Tibial nerve (tissue), 4 donors: ENCODE results near the gene TBC1D23. TPM values are rescaled to one million over a fixed set of nuclear protein-coding genes. Genes with fewer than 3 reads are reported as not detected.
"Not testable (repeated sequence)": the region's sequence is repeated elsewhere in the genome, so short reads cannot be mapped to it uniquely, and the experiment has no call there.

Experiments
- DNase-seq, 2 donors: peaks; one replicate each; pipeline ENCODE4 v3.0.0-alpha.2; 2019; ENCODE audit warnings: low spot score in 2 of 2
- H3K27ac ChIP-seq, 4 donors: fragments of 200-600 bp; sonication (generic) in 3 of 4; one replicate each; pipeline ENCODE4 v1.5.1; 2017 to 2019; ENCODE audit warnings: mild to moderate bottlenecking in 1 of 4
- H3K27me3 ChIP-seq, 2 donors: fragments of 200-600 bp; sonication (generic) in 1 of 2; one replicate each; pipeline versions ENCODE4 v1.5.1 to v1.6.0; 2017 to 2019
- H3K36me3 ChIP-seq, 3 donors: fragments of 200-600 bp; sonication (generic); one replicate each; pipeline ENCODE4 v1.5.1; 2018 to 2019
- H3K4me1 ChIP-seq, 4 donors: fragments of 200-600 bp; sonication (generic) in 3 of 4; one replicate each; pipeline ENCODE4 v1.5.1; 2017 to 2019
- H3K4me3 ChIP-seq, 4 donors: fragments of 200-600 bp; sonication (generic) in 3 of 4; one replicate each; pipeline ENCODE4 v1.5.1; 2017 to 2019; ENCODE audit warnings: mild to moderate bottlenecking in 1 of 4, moderate library complexity in 1 of 4
- H3K9me3 ChIP-seq, 4 donors: fragments of 200-600 bp; sonication (generic) in 3 of 4; one replicate each; pipeline ENCODE4 v1.5.1; 2017 to 2019
- EP300 ChIP-seq, 2 donors: sonication (generic); formaldehyde crosslinking; IDR thresholded peaks; one replicate each; pipeline ENCODE4 v1.6.1; 2017; ENCODE audit warnings: antibody characterized with exemption in 2 of 2, mild to moderate bottlenecking in 1 of 2
- POLR2A ChIP-seq, 2 donors: fragments of 450-650 bp; IDR thresholded peaks; one replicate each; pipeline ENCODE4 v1.6.1; 2017; ENCODE audit warnings: antibody characterized with exemption in 2 of 2, mild to moderate bottlenecking in 2 of 2, moderate library complexity in 2 of 2
- WGBS, 2 donors: methylation state at CpG; one replicate each; pipeline ENCODE4 v1.1.5; 2018; 5-methylcytosine and 5-hydroxymethylcytosine counted together
- total RNA-seq, 4 donors: library from RNA; depleted of rRNA; stranded (reverse); fragments of >200 nt; gene quantifications; one replicate each; pipeline ENCODE4 v1.1.0, GENCODE V29; 2016
- TF ChIP-seq, protein P1 (sequence below), 5 experiments: fragments of 200-600 bp in 3 of 5; fragments of 450-650 bp in 2 of 5; sonication (generic) in 3 of 5; IDR thresholded peaks; one replicate each; pipeline ENCODE4 v1.5.1; 2016 to 2019; ENCODE audit warnings: antibody characterized with exemption in 5 of 5, mild to moderate bottlenecking in 3 of 5, moderate library complexity in 2 of 5

TBC1D23 gene
- total RNA-seq, 4 donors from 2014 or later: 21.6 to 32.2 (median 28.2) TPM

DNA sequence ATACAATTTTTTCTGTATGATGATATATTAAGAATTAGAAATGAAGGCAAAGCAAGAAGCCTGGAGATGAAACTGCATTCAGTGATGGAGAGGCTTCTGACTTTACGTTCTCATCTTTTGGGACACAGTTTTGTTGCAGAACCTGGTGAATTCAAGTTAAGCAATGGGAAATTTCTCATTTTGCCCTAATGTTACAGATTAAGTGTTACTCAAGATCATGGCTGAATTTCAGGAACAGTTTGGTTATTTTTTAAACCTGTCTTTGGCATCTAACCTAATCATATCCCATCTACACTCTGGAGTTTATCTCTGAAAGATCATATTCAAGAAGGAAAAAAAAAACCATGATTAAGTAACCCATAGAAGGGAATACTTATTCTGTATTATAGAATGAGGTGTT is 79.7 kb downstream of the TBC1D23 start:
- no peak for DNase-seq
- Histone ChIP-seq H3K9me3 (peaks cover 0 to 6% (median 0%) of the 10 kb centered on the region in 4 donors), H3K4me1 (peaks cover 0 to 7% (median 4%) of the 10 kb centered on the region in 4 donors), H3K27me3 (no peaks in the 10 kb centered on the region), H3K4me3 (no peak overlapping the region), H3K27ac (peak overlapping the region in 1 of 4 donors; percentile 24), H3K36me3 (peaks cover 0 to 75% (median 0%) of the 10 kb centered on the region in 3 donors)
- TF ChIP-seq POLR2A (IDR thresholded peaks at IDR 0.05) (no peak), EP300 (IDR thresholded peaks at IDR 0.05) (peak in 1 of 2 donors; percentile 16)
- whole genome bisulfite sequencing, 2 donors: 98 to 100% methylated on average over 1 of the region's 1 CpG

DNA sequence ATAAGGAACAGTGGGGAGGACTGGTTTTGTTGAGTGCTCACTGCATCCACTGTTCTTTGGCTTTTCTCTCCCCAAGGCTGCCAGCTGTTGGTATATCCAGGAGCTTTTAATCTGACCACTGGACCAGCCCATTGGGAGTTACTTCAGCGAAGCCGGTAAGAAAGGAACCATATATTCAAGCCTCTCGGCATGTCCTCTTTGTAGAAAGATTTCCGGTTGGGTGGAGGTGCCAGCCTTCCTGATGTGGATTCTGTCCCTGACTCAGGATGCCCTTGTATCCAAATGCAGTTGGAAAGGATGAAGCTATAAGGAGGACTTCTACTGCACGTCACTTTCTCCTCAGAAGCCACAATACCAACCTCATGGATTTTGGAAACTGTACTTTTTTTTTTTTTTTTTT is 87.9 kb downstream of the TBC1D23 start:
- Histone ChIP-seq H3K36me3 (peaks cover 0 to 87% (median 20%) of the 10 kb centered on the region in 3 donors), H3K4me3 (no peak overlapping the region), H3K9me3 (no peaks in the 10 kb centered on the region), H3K27me3 (no peaks in the 10 kb centered on the region), H3K4me1 (no peaks in the 10 kb centered on the region), H3K27ac (no peak overlapping the region)
- DNase-seq: no peak
- no peak for TF ChIP-seq POLR2A (IDR thresholded peaks at IDR 0.05)
- TF ChIP-seq EP300 (IDR thresholded peaks at IDR 0.05): no peak
- TF ChIP-seq, protein P1, sequence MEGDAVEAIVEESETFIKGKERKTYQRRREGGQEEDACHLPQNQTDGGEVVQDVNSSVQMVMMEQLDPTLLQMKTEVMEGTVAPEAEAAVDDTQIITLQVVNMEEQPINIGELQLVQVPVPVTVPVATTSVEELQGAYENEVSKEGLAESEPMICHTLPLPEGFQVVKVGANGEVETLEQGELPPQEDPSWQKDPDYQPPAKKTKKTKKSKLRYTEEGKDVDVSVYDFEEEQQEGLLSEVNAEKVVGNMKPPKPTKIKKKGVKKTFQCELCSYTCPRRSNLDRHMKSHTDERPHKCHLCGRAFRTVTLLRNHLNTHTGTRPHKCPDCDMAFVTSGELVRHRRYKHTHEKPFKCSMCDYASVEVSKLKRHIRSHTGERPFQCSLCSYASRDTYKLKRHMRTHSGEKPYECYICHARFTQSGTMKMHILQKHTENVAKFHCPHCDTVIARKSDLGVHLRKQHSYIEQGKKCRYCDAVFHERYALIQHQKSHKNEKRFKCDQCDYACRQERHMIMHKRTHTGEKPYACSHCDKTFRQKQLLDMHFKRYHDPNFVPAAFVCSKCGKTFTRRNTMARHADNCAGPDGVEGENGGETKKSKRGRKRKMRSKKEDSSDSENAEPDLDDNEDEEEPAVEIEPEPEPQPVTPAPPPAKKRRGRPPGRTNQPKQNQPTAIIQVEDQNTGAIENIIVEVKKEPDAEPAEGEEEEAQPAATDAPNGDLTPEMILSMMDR (IDR thresholded peaks at IDR 0.05): no peak
- WGBS, 2 donors: 93 to 94% methylated on average over 5 of the region's 5 CpGs

DNA sequence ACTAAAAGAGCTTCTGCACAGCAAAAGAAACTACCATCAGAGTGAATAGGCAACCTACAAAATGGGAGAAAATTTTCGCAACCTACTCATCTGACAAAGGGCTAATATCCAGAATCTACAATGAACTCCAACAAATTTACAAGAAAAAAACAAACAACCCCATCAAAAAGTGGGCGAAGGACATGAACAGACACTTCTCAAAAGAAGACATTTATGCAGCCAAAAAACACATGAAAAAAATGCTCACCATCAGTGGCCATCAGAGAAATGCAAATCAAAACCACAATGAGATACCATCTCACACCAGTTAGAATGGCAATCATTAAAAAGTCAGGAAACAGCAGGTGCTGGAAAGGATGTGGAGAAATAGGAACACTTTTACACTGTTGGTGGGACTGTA is 91.0 kb downstream of the TBC1D23 start:
- H3K27ac ChIP-seq, H3K4me3 ChIP-seq, H3K4me1 ChIP-seq, H3K27me3 ChIP-seq, DNase-seq, H3K9me3 ChIP-seq: not testable (repeated sequence)
- 20 to 100% methylated on average over 1 to 2 of the region's 2 CpGs for WGBS, 2 donors
- peaks cover 2 to 86% (median 29%) of the 10 kb centered on the region in 3 donors for H3K36me3 ChIP-seq

DNA sequence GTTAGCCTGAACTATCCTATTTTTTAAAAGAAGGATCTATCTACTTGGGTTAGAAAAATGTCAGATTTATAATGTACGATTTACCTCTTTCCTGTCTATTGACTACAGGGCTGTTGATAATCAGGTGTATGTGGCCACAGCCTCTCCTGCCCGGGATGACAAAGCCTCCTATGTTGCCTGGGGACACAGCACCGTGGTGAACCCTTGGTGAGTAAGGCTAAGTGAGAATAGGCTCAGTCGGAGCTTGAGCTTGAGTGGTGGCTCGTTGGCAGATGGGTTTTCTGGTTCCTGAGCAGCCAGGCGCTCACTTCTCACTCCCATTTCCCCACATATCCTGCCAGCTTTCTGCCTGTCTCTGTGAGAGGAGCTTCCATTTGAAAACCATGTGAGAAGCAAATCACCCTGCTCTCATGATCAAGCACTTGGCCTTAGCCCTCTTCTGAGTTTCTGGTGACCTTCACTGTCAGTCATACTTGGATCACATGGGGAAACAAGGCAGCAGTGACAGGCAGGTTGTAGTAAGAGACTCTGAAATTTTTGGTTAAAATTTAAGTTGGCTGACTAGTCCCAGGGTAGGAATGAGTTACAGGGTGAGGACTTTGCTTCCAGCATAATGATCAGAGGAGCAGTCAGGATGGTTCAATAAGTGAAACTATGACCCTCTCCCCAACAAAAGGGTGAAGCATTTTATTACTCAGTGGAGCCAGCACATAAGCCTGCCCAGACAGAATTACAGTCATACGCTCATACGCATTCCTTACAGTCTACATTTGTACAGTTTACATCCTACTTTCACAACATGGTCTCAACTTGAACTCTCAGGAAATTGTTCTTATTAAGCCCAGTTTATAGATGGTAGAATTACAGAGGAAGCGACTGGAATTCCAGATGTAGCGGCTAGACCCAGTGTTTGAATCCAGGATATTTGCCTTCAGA is 91.8 kb downstream of the TBC1D23 start:
- Histone ChIP-seq H3K4me3 (no peak overlapping the region), H3K27ac (no peak overlapping the region), H3K4me1 (no peaks in the 10 kb centered on the region), H3K27me3 (no peaks in the 10 kb centered on the region), H3K36me3 (peaks cover 2 to 85% (median 29%) of the 10 kb centered on the region in 3 donors), H3K9me3 (no peaks in the 10 kb centered on the region)
- 91 to 96% methylated on average over 10 of the region's 10 CpGs for WGBS, 2 donors
- TF ChIP-seq, protein P1 (IDR thresholded peaks at IDR 0.05): no peak
- TF ChIP-seq EP300 (IDR thresholded peaks at IDR 0.05): no peak
- no peak for TF ChIP-seq POLR2A (IDR thresholded peaks at IDR 0.05)
- no peak for DNase-seq

DNA sequence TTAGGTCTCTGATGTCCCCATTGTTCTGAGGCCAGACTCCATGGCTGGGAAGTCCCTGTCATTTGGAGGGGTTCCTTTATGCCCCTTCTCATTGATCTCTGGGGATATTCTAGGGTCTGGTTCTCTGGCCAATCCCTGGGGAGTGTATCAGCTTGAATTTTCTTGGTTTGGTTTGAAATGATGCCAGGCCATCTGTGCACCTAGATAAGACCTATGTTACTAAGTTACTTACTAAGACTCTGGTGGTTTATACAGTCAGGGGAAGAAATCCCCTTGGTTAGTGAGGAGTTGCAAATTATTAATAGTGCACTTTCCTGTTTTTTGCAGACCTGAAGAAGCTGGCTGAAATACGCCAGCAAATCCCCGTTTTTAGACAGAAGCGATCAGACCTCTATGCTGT is 94.1 kb downstream of the TBC1D23 start:
- DNase-seq: no peak
- Histone ChIP-seq H3K36me3 (peaks cover 2 to 82% (median 29%) of the 10 kb centered on the region in 3 donors), H3K9me3 (no peaks in the 10 kb centered on the region), H3K27ac (no peak overlapping the region), H3K27me3 (no peaks in the 10 kb centered on the region), H3K4me3 (no peak overlapping the region), H3K4me1 (no peaks in the 10 kb centered on the region)
- no peak for TF ChIP-seq POLR2A (IDR thresholded peaks at IDR 0.05)
- TF ChIP-seq, protein P1 (IDR thresholded peaks at IDR 0.05): no peak
- no peak for TF ChIP-seq EP300 (IDR thresholded peaks at IDR 0.05)
- 93 to 98% methylated on average over 3 of the region's 3 CpGs for WGBS, 2 donors

DNA sequence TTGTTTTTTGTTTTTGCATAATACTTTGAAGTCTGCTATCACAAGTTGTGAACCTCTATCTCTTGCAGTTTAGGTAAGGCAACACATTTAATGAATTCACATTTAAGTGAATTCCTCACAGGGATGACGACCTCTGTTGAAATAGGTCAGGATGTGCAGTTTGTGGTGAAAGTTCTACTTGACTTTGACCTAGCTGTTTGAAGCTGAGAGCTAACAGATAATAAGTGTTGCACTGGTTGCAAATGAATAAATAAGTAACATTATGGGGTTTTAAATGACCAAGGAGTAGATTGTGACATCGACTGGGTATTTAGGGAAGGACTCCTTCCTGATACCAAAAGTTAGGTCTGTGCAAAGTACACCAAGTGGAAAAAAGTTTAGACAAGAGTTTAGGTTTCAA is 97.6 kb downstream of the TBC1D23 start:
- Histone ChIP-seq H3K36me3 (peaks cover 2 to 95% (median 12%) of the 10 kb centered on the region in 3 donors), H3K27ac (no peak overlapping the region), H3K4me3 (no peak overlapping the region), H3K4me1 (no peaks in the 10 kb centered on the region), H3K27me3 (no peaks in the 10 kb centered on the region), H3K9me3 (peaks cover 0 to 7% (median 0%) of the 10 kb centered on the region in 4 donors)
- TF ChIP-seq EP300 (IDR thresholded peaks at IDR 0.05): no peak
- no peak for TF ChIP-seq POLR2A (IDR thresholded peaks at IDR 0.05)
- TF ChIP-seq, protein P1 (IDR thresholded peaks at IDR 0.05): no peak
- WGBS, 2 donors: 86 to 88% methylated on average over 2 of the region's 2 CpGs
- DNase-seq: no peak
